ENCODE results near the gene PMAIP1. TPM values are rescaled to one million over a fixed set of nuclear protein-coding genes. Genes with fewer than 3 reads are reported as not detected.
"Not testable (repeated sequence)": the region's sequence is repeated elsewhere in the genome, so short reads cannot be mapped to it uniquely, and the experiment has no call there.

PMAIP1 gene
- polyA plus RNA-seq (2013, experiment 1 of 2), result 14.7 TPM
- 14.2 TPM for polyA plus RNA-seq (2013, experiment 2 of 2)

GRCh38 chr18:59899298-59900221, at the start of gene PMAIP1:
PMAIP1 (plus strand) TSS chr18:59899996; CDS start chr18:59900178, 182 bp downstream.
- H3K27ac ChIP-seq (ENCODE audit: low read depth, low read length, severe bottlenecking), result peak within 1 kb of the TSS; percentile 83

GRCh38 chr18:59851784-59852399, 47.9 kb upstream of the PMAIP1 start:
- no peak overlapping the region for H3K4me3 ChIP-seq (ENCODE audit: extremely low read depth, insufficient read depth, low read length, poor library complexity, severe bottlenecking)

More at GRCh38 chr18:59899298-59900221, at the start of gene PMAIP1:
- H3K4me3 ChIP-seq (ENCODE audit: extremely low read depth, insufficient read depth, low read length, poor library complexity, severe bottlenecking), result peak within 1 kb of the TSS; percentile 75
- H3K36me3 ChIP-seq (ENCODE audit: control insufficient read depth, insufficient read depth, low read length), result no peaks in the 10 kb centered on the region
- no peaks in the 10 kb centered on the region for H3K9me3 ChIP-seq (ENCODE audit: control insufficient read depth, low read length)
- H3K4me1 ChIP-seq (ENCODE audit: control insufficient read depth, insufficient read depth, low read length, poor library complexity, severe bottlenecking), result peaks cover 14% of the 10 kb centered on the region
- WGBS, 2 experiments (ENCODE audit: insufficient coverage in 2 of 2), result 0 to 1% methylated on average over 51 of the region's 73 CpGs

GRCh38 chr18:59852548-59852947, 47.2 kb upstream of the PMAIP1 start:
- Histone ChIP-seq H3K36me3 (ENCODE audit: control insufficient read depth, insufficient read depth, low read length) (no peaks in the 10 kb centered on the region), H3K9me3 (ENCODE audit: control insufficient read depth, low read length) (no peaks in the 10 kb centered on the region), H3K4me1 (ENCODE audit: control insufficient read depth, insufficient read depth, low read length, poor library complexity, severe bottlenecking) (no peaks in the 10 kb centered on the region), H3K4me3 (ENCODE audit: extremely low read depth, insufficient read depth, low read length, poor library complexity, severe bottlenecking) (no peak overlapping the region), H3K27ac (ENCODE audit: low read depth, low read length, severe bottlenecking) (no peak overlapping the region)
- WGBS, 2 experiments (ENCODE audit: insufficient coverage in 2 of 2), result 96 to 100% methylated on average over 1 to 2 of the region's 2 CpGs

More at GRCh38 chr18:59851784-59852399, 47.9 kb upstream of the PMAIP1 start:
- no peaks in the 10 kb centered on the region for H3K4me1 ChIP-seq (ENCODE audit: control insufficient read depth, insufficient read depth, low read length, poor library complexity, severe bottlenecking)
- no peaks in the 10 kb centered on the region for H3K9me3 ChIP-seq (ENCODE audit: control insufficient read depth, low read length)
- H3K27ac ChIP-seq (ENCODE audit: low read depth, low read length, severe bottlenecking), result no peak overlapping the region
- WGBS, 2 experiments (ENCODE audit: insufficient coverage in 2 of 2), result 94 to 96% methylated on average over 8 of the region's 8 CpGs
- H3K36me3 ChIP-seq (ENCODE audit: control insufficient read depth, insufficient read depth, low read length), result no peaks in the 10 kb centered on the region

- no peak overlapping the region for H3K27ac ChIP-seq (ENCODE audit: low read depth, low read length, severe bottlenecking)
- WGBS, 2 experiments (ENCODE audit: insufficient coverage in 2 of 2), result 74 to 86% methylated on average over 2 of the region's 3 CpGs
Observed at GRCh38 chr18:59853380-59853779, 46.4 kb upstream of the PMAIP1 start.

GRCh38 chr18:59853988-59854387, 45.8 kb upstream of the PMAIP1 start:
- not testable (repeated sequence) for H3K4me1 ChIP-seq (ENCODE audit: control insufficient read depth, insufficient read depth, low read length, poor library complexity, severe bottlenecking); H3K4me3 ChIP-seq (ENCODE audit: extremely low read depth, insufficient read depth, low read length, poor library complexity, severe bottlenecking); H3K9me3 ChIP-seq (ENCODE audit: control insufficient read depth, low read length); H3K36me3 ChIP-seq (ENCODE audit: control insufficient read depth, insufficient read depth, low read length); H3K27ac ChIP-seq (ENCODE audit: low read depth, low read length, severe bottlenecking)
- WGBS, 2 experiments (ENCODE audit: insufficient coverage in 2 of 2), result 89 to 100% methylated on average over 3 of the region's 4 CpGs

More at GRCh38 chr18:59853380-59853779, 46.4 kb upstream of the PMAIP1 start:
- no peaks in the 10 kb centered on the region for H3K9me3 ChIP-seq (ENCODE audit: control insufficient read depth, low read length)
- H3K36me3 ChIP-seq (ENCODE audit: control insufficient read depth, insufficient read depth, low read length), result no peaks in the 10 kb centered on the region
- no peaks in the 10 kb centered on the region for H3K4me1 ChIP-seq (ENCODE audit: control insufficient read depth, insufficient read depth, low read length, poor library complexity, severe bottlenecking)
- no peak overlapping the region for H3K4me3 ChIP-seq (ENCODE audit: extremely low read depth, insufficient read depth, low read length, poor library complexity, severe bottlenecking)

GRCh38 chr18:59861009-59861408, 38.8 kb upstream of the PMAIP1 start:
- H3K36me3 ChIP-seq (ENCODE audit: control insufficient read depth, insufficient read depth, low read length), result no peaks in the 10 kb centered on the region
- no peaks in the 10 kb centered on the region for H3K9me3 ChIP-seq (ENCODE audit: control insufficient read depth, low read length)
- no peak overlapping the region for H3K27ac ChIP-seq (ENCODE audit: low read depth, low read length, severe bottlenecking)
- no peak overlapping the region for H3K4me3 ChIP-seq (ENCODE audit: extremely low read depth, insufficient read depth, low read length, poor library complexity, severe bottlenecking)
- H3K4me1 ChIP-seq (ENCODE audit: control insufficient read depth, insufficient read depth, low read length, poor library complexity, severe bottlenecking), result no peaks in the 10 kb centered on the region
- 89 to 93% methylated on average over 2 to 3 of the region's 4 CpGs for WGBS, 2 experiments (ENCODE audit: insufficient coverage in 2 of 2)

GRCh38 chr18:59861963-59862819, 37.6 kb upstream of the PMAIP1 start:
- Histone ChIP-seq H3K27ac (ENCODE audit: low read depth, low read length, severe bottlenecking) (no peak overlapping the region), H3K4me1 (ENCODE audit: control insufficient read depth, insufficient read depth, low read length, poor library complexity, severe bottlenecking) (no peaks in the 10 kb centered on the region), H3K36me3 (ENCODE audit: control insufficient read depth, insufficient read depth, low read length) (no peaks in the 10 kb centered on the region), H3K9me3 (ENCODE audit: control insufficient read depth, low read length) (no peaks in the 10 kb centered on the region), H3K4me3 (ENCODE audit: extremely low read depth, insufficient read depth, low read length, poor library complexity, severe bottlenecking) (no peak overlapping the region)
- WGBS, 2 experiments (ENCODE audit: insufficient coverage in 2 of 2), result 81 to 83% methylated on average over 3 to 4 of the region's 7 CpGs

GRCh38 chr18:59865241-59865986, 34.4 kb upstream of the PMAIP1 start:
- WGBS, 2 experiments (ENCODE audit: insufficient coverage in 2 of 2), result 71 to 79% methylated on average over 1 to 2 of the region's 6 CpGs
- Histone ChIP-seq H3K4me1 (ENCODE audit: control insufficient read depth, insufficient read depth, low read length, poor library complexity, severe bottlenecking) (no peaks in the 10 kb centered on the region), H3K27ac (ENCODE audit: low read depth, low read length, severe bottlenecking) (no peak overlapping the region), H3K9me3 (ENCODE audit: control insufficient read depth, low read length) (no peaks in the 10 kb centered on the region), H3K36me3 (ENCODE audit: control insufficient read depth, insufficient read depth, low read length) (no peaks in the 10 kb centered on the region), H3K4me3 (ENCODE audit: extremely low read depth, insufficient read depth, low read length, poor library complexity, severe bottlenecking) (no peak overlapping the region)

GRCh38 chr18:59866551-59867269, 33.1 kb upstream of the PMAIP1 start:
- WGBS, 2 experiments (ENCODE audit: insufficient coverage in 2 of 2), result 89 to 100% methylated on average over 1 of the region's 2 CpGs
- H3K4me3 ChIP-seq (ENCODE audit: extremely low read depth, insufficient read depth, low read length, poor library complexity, severe bottlenecking), result no peak overlapping the region
- no peaks in the 10 kb centered on the region for H3K9me3 ChIP-seq (ENCODE audit: control insufficient read depth, low read length)
- H3K36me3 ChIP-seq (ENCODE audit: control insufficient read depth, insufficient read depth, low read length), result no peaks in the 10 kb centered on the region
- H3K4me1 ChIP-seq (ENCODE audit: control insufficient read depth, insufficient read depth, low read length, poor library complexity, severe bottlenecking), result no peaks in the 10 kb centered on the region
- no peak overlapping the region for H3K27ac ChIP-seq (ENCODE audit: low read depth, low read length, severe bottlenecking)
